Gastrocnemius medialis (tissue), 4 donors: ENCODE measurements around the gene SPATS2L. TPM values are rescaled to one million over a fixed set of nuclear protein-coding genes. Genes with fewer than 3 reads are reported as not detected.

Experiments used
- ATAC-seq, 2 donors: fragments of 150-250 bp; one replicate each; pipeline ENCODE4 v1.9.1; 2016
- DNase-seq, 2 donors: peaks; one replicate each; pipeline ENCODE4 v3.0.0-alpha.2; 2019
- H3K27ac ChIP-seq, 4 donors: fragments of 200-600 bp; sonication (generic); 1 replicate in 1 of 4; 2 replicates in 3 of 4; pipeline ENCODE4 v1.5.1; 2016 to 2018; ENCODE audit warnings: mild to moderate bottlenecking in 2 of 4, moderate library complexity in 1 of 4
- H3K27me3 ChIP-seq, 3 donors: fragments of 200-600 bp; sonication (generic) in 2 of 3; 1 replicate in 1 of 3; 2 replicates in 2 of 3; pipeline versions ENCODE4 v1.5.1 to v1.6.0; 2016 to 2019; ENCODE audit warnings: mild to moderate bottlenecking in 1 of 3, moderate library complexity in 1 of 3
- H3K36me3 ChIP-seq, 2 donors: fragments of 200-600 bp; sonication (generic) in 1 of 2; one replicate each; pipeline ENCODE4 v1.5.1; 2017 to 2018
- H3K4me1 ChIP-seq, 2 donors: fragments of 200-600 bp; sonication (generic) in 1 of 2; one replicate each; pipeline ENCODE4 v1.5.1; 2016 to 2017; ENCODE audit warnings: mild to moderate bottlenecking in 2 of 2
- H3K4me3 ChIP-seq, 4 donors: fragments of 200-600 bp; sonication (generic) in 3 of 4; 1 replicate in 1 of 4; 2 replicates in 3 of 4; pipeline ENCODE4 v1.5.1; 2016 to 2019; ENCODE audit warnings: mild to moderate bottlenecking in 2 of 4
- H3K9me3 ChIP-seq, 3 donors: fragments of 200-600 bp; sonication (generic) in 2 of 3; 1 replicate in 1 of 3; 2 replicates in 2 of 3; pipeline ENCODE4 v1.5.1; 2016 to 2019
- CTCF ChIP-seq, 5 experiments: fragments of 450-650 bp in 3 of 5; fragments of 200-600 bp in 2 of 5; sonication (generic) in 2 of 5; IDR thresholded peaks in 4 of 5; conservative IDR thresholded peaks in 1 of 5; 1 replicate in 4 of 5; 2 replicates in 1 of 5; pipeline ENCODE4 v1.5.1; 2016 to 2019; ENCODE audit warnings: antibody characterized with exemption in 5 of 5, mild to moderate bottlenecking in 3 of 5, moderate library complexity in 3 of 5
- POLR2A ChIP-seq, 2 donors: fragments of 450-650 bp; IDR thresholded peaks; one replicate each; pipeline ENCODE4 v1.6.1; 2017; ENCODE audit warnings: antibody characterized with exemption in 2 of 2, mild to moderate bottlenecking in 2 of 2, moderate library complexity in 2 of 2
- in situ Hi-C, 4 donors: fragments of 200-750 bp; cut with MboI; loops; one replicate each; pipeline versions ENCODE4 v1.15.0 to v1.8.0; 2017; ENCODE audit warnings: low sequenced_read_pairs in 4 of 4
- intact Hi-C: fragments of 100-400 bp; cut with DNase I; formaldehyde crosslinking; loops from one replicate; pipeline ENCODE4 v1.15.1; 2023; ENCODE audit warnings: low total_unique reads
- total RNA-seq, 4 donors: library from RNA; depleted of rRNA; stranded (reverse); fragments of >200 nt; gene quantifications; one replicate each; pipeline versions ENCODE4 v1.1.0 to v1.2.3, GENCODE V29; 2016

Gene SPATS2L
- total RNA-seq, 4 donors from 2014 or later: 34.0 to 74.2 (median 52.3) TPM

- H3K9me3 ChIP-seq: no peaks in the 10 kb centered on the region
- intact Hi-C loops (loop anchor here (2.0 to 5.0 kb wide), 2 partner anchors 17 to 192 kb away; partner anchors contain the start of gene SGO2), in situ Hi-C loops (no loop called here)
- H3K27me3 ChIP-seq: peaks cover 0 to 2% (median 0%) of the 10 kb centered on the region in 3 donors
- H3K36me3 ChIP-seq: no peaks in the 10 kb centered on the region
- TF ChIP-seq CTCF (IDR thresholded peaks at IDR 0.05 in 4 of 5, conservative IDR thresholded peaks at IDR 0.05 in 1 of 5) (peak; percentile 73 to 91 (median 77)), POLR2A (IDR thresholded peaks at IDR 0.05) (peak; percentile 88 to 93)
- H3K27ac ChIP-seq: peak within 1 kb of the TSS; percentile 77 to 89 (median 81)
- ATAC-seq (peak; percentile 96 to 97), DNase-seq (peak; percentile 76 to 86)
- H3K4me3 ChIP-seq: peak within 1 kb of the TSS; percentile 71 to 89 (median 80)
- H3K4me1 ChIP-seq: peaks cover 9 to 15% of the 10 kb centered on the region in 2 donors
These were observed 203.3 kb downstream of the SPATS2L start, which contains the start of gene KCTD18 for GRCh38 chr2:200509612-200510433. Gene KCTD18 (minus strand): TSS chr2:200510068. CDS start chr2:200507016, 3,052 bp downstream.

- ATAC-seq: no peak
- intact Hi-C loops (no loop called here), in situ Hi-C loops (no loop called here)
- Histone ChIP-seq H3K4me1 (peaks cover 0 to 5% of the 10 kb centered on the region in 2 donors), H3K36me3 (no peaks in the 10 kb centered on the region), H3K27ac (no peak overlapping the region), H3K27me3 (peaks cover 0 to 2% (median 0%) of the 10 kb centered on the region in 3 donors), H3K9me3 (no peaks in the 10 kb centered on the region), H3K4me3 (no peak overlapping the region)
- no peak for TF ChIP-seq CTCF (IDR thresholded peaks at IDR 0.05 in 4 of 5, conservative IDR thresholded peaks at IDR 0.05 in 1 of 5)
- no peak for TF ChIP-seq POLR2A (IDR thresholded peaks at IDR 0.05)
- no peak for DNase-seq
These were observed 208.7 kb downstream of the SPATS2L start for GRCh38 chr2:200515155-200515554.

DNA sequence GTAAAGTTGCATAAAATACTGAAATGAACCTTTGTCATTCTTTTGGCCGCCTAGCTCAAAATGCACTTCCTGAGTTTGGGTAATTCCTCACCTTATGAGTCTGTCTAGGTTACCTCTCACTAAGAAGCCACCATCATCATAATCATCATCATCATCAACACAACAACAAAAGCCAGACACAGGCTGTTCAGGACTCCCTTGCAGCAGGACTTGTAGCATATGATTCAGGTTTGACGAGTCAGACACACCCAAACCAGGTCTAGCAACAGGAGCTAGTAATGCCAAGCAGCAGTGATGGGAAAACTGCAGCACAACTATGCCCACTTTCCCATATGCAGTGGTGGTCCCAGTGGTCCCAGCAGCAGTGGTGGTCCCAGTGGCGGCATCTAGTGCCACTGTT is 216.7 kb downstream of the SPATS2L start:
- in situ Hi-C loops: no loop called here
- no peak for TF ChIP-seq POLR2A (IDR thresholded peaks at IDR 0.05)
- DNase-seq: no peak
- H3K4me3 ChIP-seq: no peak overlapping the region
- peaks cover 11 to 14% of the 10 kb centered on the region in 2 donors for H3K4me1 ChIP-seq
- intact Hi-C loops: no loop called here
- no peaks in the 10 kb centered on the region for H3K9me3 ChIP-seq
- H3K27ac ChIP-seq: no peak overlapping the region
- H3K27me3 ChIP-seq: no peaks in the 10 kb centered on the region
- ATAC-seq: no peak
- no peaks in the 10 kb centered on the region for H3K36me3 ChIP-seq

DNA sequence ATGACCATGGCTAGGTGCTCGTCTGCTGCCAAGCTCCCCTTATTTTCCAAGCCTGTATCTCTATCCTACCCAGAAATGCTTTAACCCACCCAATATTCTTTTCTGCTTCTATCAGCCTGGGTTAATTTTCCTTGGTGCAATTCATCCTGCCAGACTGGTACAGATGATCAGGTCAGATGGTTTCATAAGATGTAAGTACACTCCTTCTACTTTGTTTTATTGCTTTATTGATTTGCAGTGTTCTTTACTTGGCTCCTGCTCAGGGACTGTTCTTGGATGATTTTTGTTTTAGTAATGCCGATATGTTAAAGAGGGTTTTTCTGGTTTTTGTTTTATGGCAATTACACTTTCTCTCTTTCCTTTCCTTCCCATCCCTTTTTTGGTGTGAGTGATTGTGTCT is 217.1 kb downstream of the SPATS2L start:
- ATAC-seq (no peak), DNase-seq (no peak)
- intact Hi-C loops (no loop called here), in situ Hi-C loops (no loop called here)
- Histone ChIP-seq H3K27me3 (no peaks in the 10 kb centered on the region), H3K4me3 (no peak overlapping the region), H3K36me3 (no peaks in the 10 kb centered on the region), H3K9me3 (no peaks in the 10 kb centered on the region), H3K4me1 (peaks cover 11 to 14% of the 10 kb centered on the region in 2 donors), H3K27ac (no peak overlapping the region)
- TF ChIP-seq POLR2A (IDR thresholded peaks at IDR 0.05): no peak
- no peak for TF ChIP-seq CTCF (IDR thresholded peaks at IDR 0.05 in 4 of 5, conservative IDR thresholded peaks at IDR 0.05 in 1 of 5)

DNA sequence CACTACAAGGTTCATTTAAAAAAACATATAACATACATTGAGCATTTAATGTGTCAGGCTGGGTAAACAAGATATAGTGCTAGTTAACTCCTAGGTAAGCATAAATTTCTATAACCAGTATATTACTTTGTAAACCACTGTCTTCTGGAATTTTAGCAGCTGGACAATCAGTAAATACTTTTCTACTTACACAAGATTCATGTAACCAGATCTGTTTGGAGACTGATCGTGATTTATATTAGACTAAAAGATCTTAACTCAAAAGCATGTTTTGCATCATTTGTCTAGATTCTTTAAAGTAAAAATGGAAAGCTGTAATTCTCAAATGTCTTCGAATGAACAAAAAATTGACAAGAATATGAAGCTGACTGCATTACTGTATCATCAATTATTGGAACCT is 218.6 kb downstream of the SPATS2L start:
- H3K4me1 ChIP-seq: peaks cover 11 to 14% of the 10 kb centered on the region in 2 donors
- ATAC-seq: no peak
- peak overlapping the region in 3 of 4 donors; percentile 72 to 92 (median 84) for H3K4me3 ChIP-seq
- TF ChIP-seq CTCF (IDR thresholded peaks at IDR 0.05 in 4 of 5, conservative IDR thresholded peaks at IDR 0.05 in 1 of 5): no peak
- no peak for TF ChIP-seq POLR2A (IDR thresholded peaks at IDR 0.05)
- in situ Hi-C loops (no loop called here), intact Hi-C loops (no loop called here)
- no peaks in the 10 kb centered on the region for H3K9me3 ChIP-seq
- H3K36me3 ChIP-seq: no peaks in the 10 kb centered on the region
- H3K27ac ChIP-seq: no peak overlapping the region
- H3K27me3 ChIP-seq: no peaks in the 10 kb centered on the region
- DNase-seq: no peak
